Measurements from ENCODE around the gene UBE2J2. TPM values are rescaled to one million over a fixed set of nuclear protein-coding genes. Genes with fewer than 3 reads are reported as not detected.

The UBE2J2 gene
- total and polyA plus RNA-seq, 4 donors: 21.0 to 30.4 (median 25.8) TPM

GRCh38 chr1:1243266-1243660, 30.4 kb downstream of the UBE2J2 start:
- Histone ChIP-seq H3K27me3 (ENCODE audit: control insufficient read depth in 4 of 4, insufficient read depth in 4 of 4, low read length in 3 of 4) (no peaks in the 10 kb centered on the region), H3K27ac (ENCODE audit: low read depth in 1 of 2, low read length in 2 of 2) (no peak overlapping the region), H3K36me3 (ENCODE audit: control insufficient read depth in 4 of 4, insufficient read depth in 3 of 4, low read depth in 1 of 4, low read length in 3 of 4) (no peaks in the 10 kb centered on the region), H3K9ac (ENCODE audit: low read depth in 1 of 2, low read length in 2 of 2) (no peak overlapping the region), H3K9me3 (ENCODE audit: control insufficient read depth in 4 of 4, low read length in 3 of 4) (no peaks in the 10 kb centered on the region), H3K4me1 (ENCODE audit: control insufficient read depth in 4 of 4, insufficient read depth in 4 of 4, low read length in 3 of 4) (peaks cover 9 to 21% (median 13%) of the 10 kb centered on the region in 4 donors), H3K4me3 (ENCODE audit: low read depth in 1 of 3, low read length in 3 of 3) (no peak overlapping the region)
- WGBS: 92% methylated on average over 23 of the region's 23 CpGs
- no peak for DNase-seq (ENCODE audit: low spot score)
- no peak for TF ChIP-seq FOXA1 (IDR thresholded peaks at IDR 0.05)
- no peak for TF ChIP-seq HNF4A (conservative IDR thresholded peaks at IDR 0.05)
- TF ChIP-seq NR2F2 (IDR thresholded peaks at IDR 0.05): no peak
- no peak for TF ChIP-seq RAD21 (IDR thresholded peaks at IDR 0.05)
- TF ChIP-seq ATF3 (IDR thresholded peaks at IDR 0.05): no peak

- H3K9me3 ChIP-seq (ENCODE audit: control insufficient read depth in 4 of 4, low read length in 3 of 4): no peaks in the 10 kb centered on the region
- DNase-seq (ENCODE audit: low spot score): no peak
- no peak overlapping the region for H3K4me3 ChIP-seq (ENCODE audit: low read depth in 1 of 3, low read length in 3 of 3)
- H3K36me3 ChIP-seq (ENCODE audit: control insufficient read depth in 4 of 4, insufficient read depth in 3 of 4, low read depth in 1 of 4, low read length in 3 of 4): no peaks in the 10 kb centered on the region
- WGBS: 92% methylated on average over 41 of the region's 41 CpGs
- no peaks in the 10 kb centered on the region for H3K27me3 ChIP-seq (ENCODE audit: control insufficient read depth in 4 of 4, insufficient read depth in 4 of 4, low read length in 3 of 4)
- H3K27ac ChIP-seq (ENCODE audit: low read depth in 1 of 2, low read length in 2 of 2): no peak overlapping the region
- H3K9ac ChIP-seq (ENCODE audit: low read depth in 1 of 2, low read length in 2 of 2): no peak overlapping the region
- peaks cover 9 to 24% (median 13%) of the 10 kb centered on the region in 4 donors for H3K4me1 ChIP-seq (ENCODE audit: control insufficient read depth in 4 of 4, insufficient read depth in 4 of 4, low read length in 3 of 4)
- TF ChIP-seq MAX (IDR thresholded peaks at IDR 0.05): no peak
- TF ChIP-seq ATF3 (IDR thresholded peaks at IDR 0.05): no peak
- TF ChIP-seq YY1 (IDR thresholded peaks at IDR 0.05): no peak
- no peak for TF ChIP-seq REST (IDR thresholded peaks at IDR 0.05)
- no peak for TF ChIP-seq NR2F2 (IDR thresholded peaks at IDR 0.05)
- TF ChIP-seq CTCF (IDR thresholded peaks at IDR 0.05; ENCODE audit: low read depth, low read length, missing input control): no peak
- TF ChIP-seq FOXA2 (IDR thresholded peaks at IDR 0.05): no peak
- TF ChIP-seq JUND (IDR thresholded peaks at IDR 0.05): no peak
- no peak for TF ChIP-seq RXRA (IDR thresholded peaks at IDR 0.05)
- TF ChIP-seq TAF1 (conservative IDR thresholded peaks at IDR 0.05): no peak
- no peak for TF ChIP-seq GABPA (IDR thresholded peaks at IDR 0.05 in 1 of 2, conservative IDR thresholded peaks at IDR 0.05 in 1 of 2)
- TF ChIP-seq HNF4G (IDR thresholded peaks at IDR 0.05): no peak
- TF ChIP-seq RAD21 (IDR thresholded peaks at IDR 0.05): no peak
- no peak for TF ChIP-seq EGR1 (IDR thresholded peaks at IDR 0.05; ENCODE audit: low read depth in 2 of 2)
These were observed 31.0 kb downstream of the UBE2J2 start for GRCh38 chr1:1242461-1243265.
